Gastrocnemius medialis (tissue), 4 donors: ENCODE measurements around the gene APAF1. TPM values are rescaled to one million over a fixed set of nuclear protein-coding genes. Genes with fewer than 3 reads are reported as not detected.

Experiments
- ATAC-seq, 2 donors: fragments of 150-250 bp; one replicate each; pipeline ENCODE4 v1.9.1; 2016
- DNase-seq, 2 donors: peaks; one replicate each; pipeline ENCODE4 v3.0.0-alpha.2; 2019
- H3K27ac ChIP-seq, 4 donors: fragments of 200-600 bp; sonication (generic); 1 replicate in 1 of 4; 2 replicates in 3 of 4; pipeline ENCODE4 v1.5.1; 2016 to 2018; ENCODE audit warnings: mild to moderate bottlenecking in 2 of 4, moderate library complexity in 1 of 4
- H3K27me3 ChIP-seq, 3 donors: fragments of 200-600 bp; sonication (generic) in 2 of 3; 1 replicate in 1 of 3; 2 replicates in 2 of 3; pipeline versions ENCODE4 v1.5.1 to v1.6.0; 2016 to 2019; ENCODE audit warnings: mild to moderate bottlenecking in 1 of 3, moderate library complexity in 1 of 3
- H3K36me3 ChIP-seq, 2 donors: fragments of 200-600 bp; sonication (generic) in 1 of 2; one replicate each; pipeline ENCODE4 v1.5.1; 2017 to 2018
- H3K4me1 ChIP-seq, 2 donors: fragments of 200-600 bp; sonication (generic) in 1 of 2; one replicate each; pipeline ENCODE4 v1.5.1; 2016 to 2017; ENCODE audit warnings: mild to moderate bottlenecking in 2 of 2
- H3K4me3 ChIP-seq, 4 donors: fragments of 200-600 bp; sonication (generic) in 3 of 4; 1 replicate in 1 of 4; 2 replicates in 3 of 4; pipeline ENCODE4 v1.5.1; 2016 to 2019; ENCODE audit warnings: mild to moderate bottlenecking in 2 of 4
- H3K9me3 ChIP-seq, 3 donors: fragments of 200-600 bp; sonication (generic) in 2 of 3; 1 replicate in 1 of 3; 2 replicates in 2 of 3; pipeline ENCODE4 v1.5.1; 2016 to 2019
- POLR2A ChIP-seq, 2 donors: fragments of 450-650 bp; IDR thresholded peaks; one replicate each; pipeline ENCODE4 v1.6.1; 2017; ENCODE audit warnings: antibody characterized with exemption in 2 of 2, mild to moderate bottlenecking in 2 of 2, moderate library complexity in 2 of 2
- in situ Hi-C, 4 donors: fragments of 200-750 bp; cut with MboI; loops; one replicate each; pipeline versions ENCODE4 v1.15.0 to v1.8.0; 2017; ENCODE audit warnings: low sequenced_read_pairs in 4 of 4
- intact Hi-C: fragments of 100-400 bp; cut with DNase I; formaldehyde crosslinking; loops from one replicate; pipeline ENCODE4 v1.15.1; 2023; ENCODE audit warnings: low total_unique reads
- total RNA-seq, 4 donors: library from RNA; depleted of rRNA; stranded (reverse); fragments of >200 nt; gene quantifications; one replicate each; pipeline versions ENCODE4 v1.1.0 to v1.2.3, GENCODE V29; 2016
- TF ChIP-seq, protein P1 (sequence below), 5 experiments: fragments of 450-650 bp in 3 of 5; fragments of 200-600 bp in 2 of 5; sonication (generic) in 2 of 5; IDR thresholded peaks in 4 of 5; conservative IDR thresholded peaks in 1 of 5; 1 replicate in 4 of 5; 2 replicates in 1 of 5; pipeline ENCODE4 v1.5.1; 2016 to 2019; ENCODE audit warnings: antibody characterized with exemption in 5 of 5, mild to moderate bottlenecking in 3 of 5, moderate library complexity in 3 of 5

Gene APAF1
- total RNA-seq, 4 donors from 2014 or later: 5.8 to 11.5 (median 7.0) TPM

DNA sequence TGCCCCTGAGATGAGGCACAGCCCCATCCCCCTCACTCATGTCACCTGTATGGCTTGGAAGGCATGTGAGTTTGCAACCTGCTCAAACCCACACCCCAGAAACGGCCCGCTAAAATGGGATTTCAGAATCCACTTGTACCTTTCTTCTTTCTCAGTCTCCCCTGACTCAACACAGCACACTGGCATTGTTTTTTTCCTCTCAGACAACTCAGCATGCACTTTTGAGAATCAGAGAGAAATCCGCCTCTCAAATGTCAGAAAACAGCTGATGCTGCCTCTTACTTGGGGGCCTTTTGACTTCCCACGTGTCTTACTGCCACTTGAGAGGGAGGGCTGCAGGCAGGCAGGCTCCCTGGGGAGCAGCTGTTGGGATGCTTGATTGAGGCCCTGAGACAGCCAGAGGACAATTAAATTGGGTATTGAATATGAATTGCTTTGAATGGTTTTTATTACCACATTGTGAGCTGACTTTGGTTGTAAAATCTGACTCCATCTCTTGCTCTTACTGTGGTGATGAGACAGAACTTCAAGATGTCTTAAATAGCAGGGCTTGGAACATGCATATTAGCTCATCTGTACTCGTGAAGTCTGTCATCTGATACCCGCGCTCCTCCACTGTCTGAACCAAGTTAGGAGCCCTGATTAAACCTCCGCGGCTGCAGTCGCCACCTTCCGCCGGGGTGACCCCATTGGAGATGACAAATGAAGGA is 96.6 kb downstream of the APAF1 start:
- no peak overlapping the region for H3K4me3 ChIP-seq
- intact Hi-C loops: no loop called here
- in situ Hi-C loops: loop anchor here in 1 of 4 donors (25.0 kb wide), 2 partner anchors 96 to 246 kb away; no protein-coding TSS in a partner anchor
- ATAC-seq (no peak), DNase-seq (no peak)
- H3K36me3 ChIP-seq: no peaks in the 10 kb centered on the region
- peaks cover 0 to 3% of the 10 kb centered on the region in 2 donors for H3K4me1 ChIP-seq
- no peak for TF ChIP-seq POLR2A (IDR thresholded peaks at IDR 0.05)
- TF ChIP-seq, protein P1, sequence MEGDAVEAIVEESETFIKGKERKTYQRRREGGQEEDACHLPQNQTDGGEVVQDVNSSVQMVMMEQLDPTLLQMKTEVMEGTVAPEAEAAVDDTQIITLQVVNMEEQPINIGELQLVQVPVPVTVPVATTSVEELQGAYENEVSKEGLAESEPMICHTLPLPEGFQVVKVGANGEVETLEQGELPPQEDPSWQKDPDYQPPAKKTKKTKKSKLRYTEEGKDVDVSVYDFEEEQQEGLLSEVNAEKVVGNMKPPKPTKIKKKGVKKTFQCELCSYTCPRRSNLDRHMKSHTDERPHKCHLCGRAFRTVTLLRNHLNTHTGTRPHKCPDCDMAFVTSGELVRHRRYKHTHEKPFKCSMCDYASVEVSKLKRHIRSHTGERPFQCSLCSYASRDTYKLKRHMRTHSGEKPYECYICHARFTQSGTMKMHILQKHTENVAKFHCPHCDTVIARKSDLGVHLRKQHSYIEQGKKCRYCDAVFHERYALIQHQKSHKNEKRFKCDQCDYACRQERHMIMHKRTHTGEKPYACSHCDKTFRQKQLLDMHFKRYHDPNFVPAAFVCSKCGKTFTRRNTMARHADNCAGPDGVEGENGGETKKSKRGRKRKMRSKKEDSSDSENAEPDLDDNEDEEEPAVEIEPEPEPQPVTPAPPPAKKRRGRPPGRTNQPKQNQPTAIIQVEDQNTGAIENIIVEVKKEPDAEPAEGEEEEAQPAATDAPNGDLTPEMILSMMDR (IDR thresholded peaks at IDR 0.05 in 4 of 5, conservative IDR thresholded peaks at IDR 0.05 in 1 of 5): no peak
- no peak overlapping the region for H3K27ac ChIP-seq
- no peaks in the 10 kb centered on the region for H3K9me3 ChIP-seq
- H3K27me3 ChIP-seq: peaks cover 0 to 3% (median 0%) of the 10 kb centered on the region in 3 donors

GRCh38 chr12:98743362-98743953 is 98.4 kb downstream of the APAF1 start:
- Histone ChIP-seq H3K27me3 (peaks cover 0 to 5% (median 0%) of the 10 kb centered on the region in 3 donors), H3K4me1 (peaks cover 0 to 3% of the 10 kb centered on the region in 2 donors), H3K27ac (no peak overlapping the region), H3K4me3 (no peak overlapping the region), H3K36me3 (no peaks in the 10 kb centered on the region), H3K9me3 (no peaks in the 10 kb centered on the region)
- DNase-seq (no peak), ATAC-seq (no peak)
- intact Hi-C loops (no loop called here), in situ Hi-C loops (loop anchor here in 1 of 4 donors (25.0 kb wide), 2 partner anchors 94 to 244 kb away; no protein-coding TSS in a partner anchor)
- TF ChIP-seq POLR2A (IDR thresholded peaks at IDR 0.05): no peak
- TF ChIP-seq, protein P1 (IDR thresholded peaks at IDR 0.05 in 4 of 5, conservative IDR thresholded peaks at IDR 0.05 in 1 of 5): no peak

DNA sequence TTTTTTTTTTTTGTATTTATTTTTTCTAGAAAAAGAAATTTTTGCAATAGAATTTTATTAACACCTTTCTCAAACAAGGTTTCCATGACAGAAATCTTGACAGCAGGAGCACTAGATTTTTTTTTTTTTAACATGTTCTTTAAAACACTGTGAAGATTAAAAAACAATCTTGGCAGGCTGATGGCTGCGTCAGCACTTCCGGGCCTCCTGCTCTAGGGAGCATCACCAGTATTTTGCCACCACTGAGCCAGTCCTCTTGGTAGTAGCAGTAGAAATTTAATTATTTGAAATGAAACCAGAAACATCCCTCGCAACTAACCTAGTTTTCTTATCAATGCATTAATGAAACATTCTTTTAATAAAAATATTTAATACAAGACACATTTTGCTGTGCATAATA is 99.6 kb downstream of the APAF1 start:
- H3K4me1 ChIP-seq: peaks cover 0 to 3% of the 10 kb centered on the region in 2 donors
- ATAC-seq: no peak
- H3K27me3 ChIP-seq: peaks cover 0 to 5% (median 0%) of the 10 kb centered on the region in 3 donors
- H3K4me3 ChIP-seq: no peak overlapping the region
- intact Hi-C loops: no loop called here
- DNase-seq: no peak
- TF ChIP-seq POLR2A (IDR thresholded peaks at IDR 0.05): no peak
- TF ChIP-seq, protein P1 (IDR thresholded peaks at IDR 0.05 in 4 of 5, conservative IDR thresholded peaks at IDR 0.05 in 1 of 5): no peak
- in situ Hi-C loops: loop anchor here in 1 of 4 donors (25.0 kb wide), 2 partner anchors 93 to 243 kb away; no protein-coding TSS in a partner anchor
- H3K36me3 ChIP-seq: no peaks in the 10 kb centered on the region
- no peak overlapping the region for H3K27ac ChIP-seq
- no peaks in the 10 kb centered on the region for H3K9me3 ChIP-seq

GRCh38 chr12:98745578-98746391 is 100.7 kb downstream of the APAF1 start:
- Histone ChIP-seq H3K27ac (no peak overlapping the region), H3K27me3 (peaks cover 0 to 5% (median 0%) of the 10 kb centered on the region in 3 donors), H3K9me3 (no peaks in the 10 kb centered on the region), H3K36me3 (no peaks in the 10 kb centered on the region), H3K4me3 (peak overlapping the region; percentile 44 to 53 (median 44)), H3K4me1 (peaks cover 0 to 3% of the 10 kb centered on the region in 2 donors)
- DNase-seq (no peak), ATAC-seq (no peak)
- intact Hi-C loops: no loop called here
- in situ Hi-C loops: loop anchor here in 1 of 4 donors (25.0 kb wide), 2 partner anchors 92 to 242 kb away; no protein-coding TSS in a partner anchor
- TF ChIP-seq POLR2A (IDR thresholded peaks at IDR 0.05): no peak
- TF ChIP-seq, protein P1 (IDR thresholded peaks at IDR 0.05 in 4 of 5, conservative IDR thresholded peaks at IDR 0.05 in 1 of 5): no peak
